Measurements from ENCODE around the gene GGCT. TPM values are rescaled to one million over a fixed set of nuclear protein-coding genes. Genes with fewer than 3 reads are reported as not detected.

Gene GGCT
- 37.8 TPM for total RNA-seq
- 10 to 100 TPM; 35.1 to 43.0 (median 38.2) TPM for polyA plus RNA-seq (ENCODE audit: insufficient read depth in 1 of 8, insufficient read length in 8 of 8, low replicate concordance in 1 of 8)
- long read RNA-seq, donor 1, transcript GGCT-202 (4 exons, 1,173 nt): major isoform, 6 of 7 reads
- long read RNA-seq, donor 1, partial matches to known transcripts: 0 of 7 reads
- long read RNA-seq, donor 1, other reads (novel, unspliced or antisense): 0 of 7 reads
- long read RNA-seq, donor 2, partial matches to known transcripts: 0 of 1 reads
- long read RNA-seq, donor 2, other reads (novel, unspliced or antisense): 0 of 1 reads
- long read RNA-seq, donor 3, transcript GGCT-202 (4 exons, 1,173 nt): major isoform, 9 of 14 reads
- long read RNA-seq, donor 3, partial matches to known transcripts: 0 of 14 reads
- long read RNA-seq, donor 3, other reads (novel, unspliced or antisense): 0 of 14 reads
- long read RNA-seq, donor 4, transcript GGCT-207 (3 exons, 1,012 nt): major isoform, 5 of 9 reads
- long read RNA-seq, donor 4, partial matches to known transcripts: 0 of 9 reads
- long read RNA-seq, donor 4, other reads (novel, unspliced or antisense): 0 of 9 reads
- long read RNA-seq, donor 5, transcript GGCT-202 (4 exons, 1,173 nt): major isoform, 28 of 34 reads
- long read RNA-seq, donor 5, partial matches to known transcripts: 0 of 34 reads
- long read RNA-seq, donor 5, other reads (novel, unspliced or antisense): 0 of 34 reads
- long read RNA-seq, donor 6, transcript GGCT-202 (4 exons, 1,173 nt): major isoform, 27 of 49 reads
- long read RNA-seq, donor 6, transcript GGCT-207 (3 exons, 1,012 nt): minor isoform, 13 of 49 reads
- long read RNA-seq, donor 6, partial matches to known transcripts: 9 of 49 reads
- long read RNA-seq, donor 6, other reads (novel, unspliced or antisense): 0 of 49 reads
- long read RNA-seq, donor 7, transcript GGCT-202 (4 exons, 1,173 nt): major isoform, 11 of 24 reads
- long read RNA-seq, donor 7, transcript GGCT-207 (3 exons, 1,012 nt): minor isoform, 7 of 24 reads
- long read RNA-seq, donor 7, partial matches to known transcripts: 5 of 24 reads
- long read RNA-seq, donor 7, other reads (novel, unspliced or antisense): 0 of 24 reads
- long read RNA-seq, donor 8, transcript GGCT-207 (3 exons, 1,012 nt): minor isoform, 7 of 23 reads
- long read RNA-seq, donor 8, transcript GGCT-202 (4 exons, 1,173 nt): major isoform, 14 of 23 reads
- long read RNA-seq, donor 8, partial matches to known transcripts: 0 of 23 reads
- long read RNA-seq, donor 8, other reads (novel, unspliced or antisense): 0 of 23 reads
- long read RNA-seq, donor 9, transcript GGCT-207 (3 exons, 1,012 nt): minor isoform, 6 of 17 reads
- long read RNA-seq, donor 9, transcript GGCT-202 (4 exons, 1,173 nt): major isoform, 10 of 17 reads
- long read RNA-seq, donor 9, partial matches to known transcripts: 0 of 17 reads
- long read RNA-seq, donor 9, other reads (novel, unspliced or antisense): 0 of 17 reads
- long read RNA-seq, donor 10, transcript GGCT-202 (4 exons, 1,173 nt): minor isoform, 11 of 29 reads
- long read RNA-seq, donor 10, transcript GGCT-207 (3 exons, 1,012 nt): major isoform, 12 of 29 reads
- long read RNA-seq, donor 10, partial matches to known transcripts: 6 of 29 reads
- long read RNA-seq, donor 10, other reads (novel, unspliced or antisense): 0 of 29 reads
- long read RNA-seq, donor 11, transcript GGCT-202 (4 exons, 1,173 nt): major isoform, 10 of 15 reads
- long read RNA-seq, donor 11, partial matches to known transcripts: 0 of 15 reads
- long read RNA-seq, donor 11, other reads (novel, unspliced or antisense): 0 of 15 reads

- Histone ChIP-seq H3K27me3 (ENCODE audit: control insufficient read depth, insufficient read depth, low read length) (no peaks in the 10 kb centered on the region), H3K9me3 (replicated peaks; ENCODE audit: control insufficient read depth, low read depth, low read length) (no peaks in the 10 kb centered on the region), H3K4me3 (ENCODE audit: low read length) (peak within 1 kb of the TSS; percentile 95), H3K36me3 (ENCODE audit: control insufficient read depth, insufficient read depth, low read length) (peaks cover 3% of the 10 kb centered on the region), H3K27ac (ENCODE audit: low read length) (peak within 1 kb of the TSS; percentile 81), H3K4me1 (ENCODE audit: control insufficient read depth, insufficient read depth, low read length) (peaks cover 11% of the 10 kb centered on the region)
- under 1% methylated on average over 55 of the region's 64 CpGs for WGBS (ENCODE audit: insufficient coverage)
- DNase-seq: peak; percentile 100
These were observed at the start of gene GGCT for GRCh38 chr7:30504301-30505173. Gene GGCT (minus strand): TSS chr7:30504829. CDS start chr7:30504709, 120 bp downstream.

- no peaks in the 10 kb centered on the region for H3K27me3 ChIP-seq (ENCODE audit: control insufficient read depth, insufficient read depth, low read length)
- no peaks in the 10 kb centered on the region for H3K36me3 ChIP-seq (ENCODE audit: control insufficient read depth, insufficient read depth, low read length)
- no peaks in the 10 kb centered on the region for H3K9me3 ChIP-seq (replicated peaks; ENCODE audit: control insufficient read depth, low read depth, low read length)
- WGBS (ENCODE audit: insufficient coverage): 100% methylated on average over 1 of the region's 3 CpGs
- H3K27ac ChIP-seq (ENCODE audit: low read length): no peak overlapping the region
- no peak for DNase-seq
- peaks cover 11% of the 10 kb centered on the region for H3K4me1 ChIP-seq (ENCODE audit: control insufficient read depth, insufficient read depth, low read length)
- H3K4me3 ChIP-seq (ENCODE audit: low read length): no peak overlapping the region
These were observed 48.9 kb upstream of the GGCT start for GRCh38 chr7:30553546-30553945.

- Histone ChIP-seq H3K27me3 (ENCODE audit: control insufficient read depth, insufficient read depth, low read length) (no peaks in the 10 kb centered on the region), H3K4me3 (ENCODE audit: low read length) (no peak overlapping the region), H3K4me1 (ENCODE audit: control insufficient read depth, insufficient read depth, low read length) (peaks cover 11% of the 10 kb centered on the region), H3K9me3 (replicated peaks; ENCODE audit: control insufficient read depth, low read depth, low read length) (no peaks in the 10 kb centered on the region), H3K36me3 (ENCODE audit: control insufficient read depth, insufficient read depth, low read length) (no peaks in the 10 kb centered on the region), H3K27ac (ENCODE audit: low read length) (no peak overlapping the region)
- no peak for DNase-seq
These were observed 48.5 kb upstream of the GGCT start for GRCh38 chr7:30553141-30553540.

- Histone ChIP-seq H3K36me3 (ENCODE audit: control insufficient read depth, insufficient read depth, low read length) (no peaks in the 10 kb centered on the region), H3K27me3 (ENCODE audit: control insufficient read depth, insufficient read depth, low read length) (no peaks in the 10 kb centered on the region), H3K27ac (ENCODE audit: low read length) (no peak overlapping the region), H3K9me3 (replicated peaks; ENCODE audit: control insufficient read depth, low read depth, low read length) (no peaks in the 10 kb centered on the region), H3K4me3 (ENCODE audit: low read length) (no peak overlapping the region), H3K4me1 (ENCODE audit: control insufficient read depth, insufficient read depth, low read length) (peaks cover 11% of the 10 kb centered on the region)
- no peak for DNase-seq
- WGBS (ENCODE audit: insufficient coverage): no CpG with 5 or more reads among the region's 1 CpG
These were observed 47.7 kb upstream of the GGCT start for GRCh38 chr7:30552330-30552729.

GRCh38 chr7:30549931-30550493, 45.4 kb upstream of the GGCT start:
- no CpG with 5 or more reads among the region's 7 CpGs for WGBS (ENCODE audit: insufficient coverage)
- DNase-seq: no peak
- no peak overlapping the region for H3K27ac ChIP-seq (ENCODE audit: low read length)
- H3K36me3 ChIP-seq (ENCODE audit: control insufficient read depth, insufficient read depth, low read length): no peaks in the 10 kb centered on the region
- no peaks in the 10 kb centered on the region for H3K27me3 ChIP-seq (ENCODE audit: control insufficient read depth, insufficient read depth, low read length)
- peaks cover 11% of the 10 kb centered on the region for H3K4me1 ChIP-seq (ENCODE audit: control insufficient read depth, insufficient read depth, low read length)
- H3K9me3 ChIP-seq (replicated peaks; ENCODE audit: control insufficient read depth, low read depth, low read length): no peaks in the 10 kb centered on the region
- H3K4me3 ChIP-seq (ENCODE audit: low read length): no peak overlapping the region

- Histone ChIP-seq H3K4me3 (ENCODE audit: low read length) (no peak overlapping the region), H3K27me3 (ENCODE audit: control insufficient read depth, insufficient read depth, low read length) (no peaks in the 10 kb centered on the region), H3K36me3 (ENCODE audit: control insufficient read depth, insufficient read depth, low read length) (no peaks in the 10 kb centered on the region), H3K27ac (ENCODE audit: low read length) (no peak overlapping the region), H3K9me3 (replicated peaks; ENCODE audit: control insufficient read depth, low read depth, low read length) (no peaks in the 10 kb centered on the region), H3K4me1 (ENCODE audit: control insufficient read depth, insufficient read depth, low read length) (peaks cover 11% of the 10 kb centered on the region)
- DNase-seq: peak; percentile 76
- WGBS (ENCODE audit: insufficient coverage): 0% methylated on average over 1 of the region's 6 CpGs
These were observed 44.2 kb upstream of the GGCT start for GRCh38 chr7:30548845-30549244.

- no peak overlapping the region for H3K4me3 ChIP-seq (ENCODE audit: low read length)
- H3K9me3 ChIP-seq (replicated peaks; ENCODE audit: control insufficient read depth, low read depth, low read length): no peaks in the 10 kb centered on the region
- peaks cover 11% of the 10 kb centered on the region for H3K4me1 ChIP-seq (ENCODE audit: control insufficient read depth, insufficient read depth, low read length)
- no peaks in the 10 kb centered on the region for H3K36me3 ChIP-seq (ENCODE audit: control insufficient read depth, insufficient read depth, low read length)
- H3K27ac ChIP-seq (ENCODE audit: low read length): no peak overlapping the region
- DNase-seq: no peak
- no peaks in the 10 kb centered on the region for H3K27me3 ChIP-seq (ENCODE audit: control insufficient read depth, insufficient read depth, low read length)
- 72% methylated on average over 3 of the region's 4 CpGs for WGBS (ENCODE audit: insufficient coverage)
These were observed 42.0 kb upstream of the GGCT start for GRCh38 chr7:30546596-30546995.

GRCh38 chr7:30545791-30546555, 41.3 kb upstream of the GGCT start:
- 36% methylated on average over 3 of the region's 5 CpGs for WGBS (ENCODE audit: insufficient coverage)
- Histone ChIP-seq H3K36me3 (ENCODE audit: control insufficient read depth, insufficient read depth, low read length) (no peaks in the 10 kb centered on the region), H3K9me3 (replicated peaks; ENCODE audit: control insufficient read depth, low read depth, low read length) (no peaks in the 10 kb centered on the region)

More at GRCh38 chr7:30545791-30546555, 41.3 kb upstream of the GGCT start:
- Histone ChIP-seq H3K4me1 (ENCODE audit: control insufficient read depth, insufficient read depth, low read length) (peaks cover 5% of the 10 kb centered on the region), H3K27ac (ENCODE audit: low read length) (no peak overlapping the region), H3K27me3 (ENCODE audit: control insufficient read depth, insufficient read depth, low read length) (no peaks in the 10 kb centered on the region), H3K4me3 (ENCODE audit: low read length) (no peak overlapping the region)
- DNase-seq: no peak
